Measurements from ENCODE around the gene RAPGEF2.
A peak's percentile ranks its signal among the peaks of the same experiment; 100 is the strongest.

RAPGEF2 gene

DNA sequence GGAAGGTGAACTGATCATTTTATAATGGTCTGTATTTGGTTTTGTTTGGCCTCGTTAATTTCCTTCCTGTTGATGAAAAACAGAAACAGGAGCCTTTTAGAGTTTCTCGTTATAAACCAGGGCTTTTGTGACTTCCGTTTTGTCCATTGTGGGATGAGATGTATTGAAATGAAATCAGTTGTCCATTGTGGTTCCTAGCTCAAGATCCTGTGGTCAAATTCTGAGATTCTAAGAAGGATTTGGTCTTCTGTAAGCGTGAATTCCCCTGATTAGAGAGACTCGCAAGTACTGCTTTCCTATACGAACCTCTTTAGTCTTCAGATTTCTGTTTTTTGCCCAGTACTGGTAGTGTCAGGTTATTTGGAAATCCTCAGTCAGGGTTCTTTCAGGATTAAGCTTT lies 101.7 kb downstream of the RAPGEF2 start:
- DNase-seq: no peak

- DNase-seq: no peak
Observed at GRCh38 chr4:159205466-159205865, 102.6 kb downstream of the RAPGEF2 start.

GRCh38 chr4:159206427-159206871 lies 103.6 kb downstream of the RAPGEF2 start:
- no peak for DNase-seq

DNA sequence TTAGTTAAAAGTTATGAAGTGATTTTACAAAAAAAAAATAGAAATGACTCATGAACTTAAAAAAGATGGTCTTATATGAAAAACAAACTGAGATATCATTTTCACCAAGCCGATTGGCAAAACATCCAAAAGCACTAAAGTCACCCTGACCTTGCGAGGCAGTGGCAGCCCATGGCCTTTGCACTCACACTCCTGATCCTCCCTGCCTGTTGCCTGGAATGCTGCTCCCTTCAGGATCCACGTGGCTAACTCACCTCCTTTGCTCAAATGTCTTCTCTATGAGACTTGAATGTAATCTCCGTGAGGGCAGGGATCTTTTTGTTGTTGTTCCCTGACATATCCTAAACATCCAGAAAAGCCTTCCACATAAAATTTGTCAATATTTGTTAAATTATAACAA lies 106.4 kb downstream of the RAPGEF2 start:
- DNase-seq: no peak

DNA sequence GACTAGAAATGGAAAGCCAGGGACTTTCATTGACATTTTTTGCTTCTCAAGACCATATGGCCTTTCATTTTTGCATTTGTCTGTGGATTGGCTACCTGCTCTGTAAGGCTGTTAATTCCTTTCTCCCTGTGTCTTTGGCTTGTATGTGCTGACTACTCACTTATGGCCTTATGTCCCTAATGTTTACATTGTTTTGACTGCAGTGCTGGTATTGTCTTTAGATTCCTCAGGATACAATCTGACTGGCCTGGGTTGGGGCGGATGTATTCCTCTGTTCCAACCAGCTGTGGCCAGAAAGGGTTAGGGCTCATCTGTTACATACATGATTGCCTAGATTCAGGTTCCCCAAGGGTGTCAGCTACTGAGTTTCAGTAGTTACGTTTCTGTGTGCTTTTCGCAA lies 108.1 kb downstream of the RAPGEF2 start:
- no peak for DNase-seq

DNA sequence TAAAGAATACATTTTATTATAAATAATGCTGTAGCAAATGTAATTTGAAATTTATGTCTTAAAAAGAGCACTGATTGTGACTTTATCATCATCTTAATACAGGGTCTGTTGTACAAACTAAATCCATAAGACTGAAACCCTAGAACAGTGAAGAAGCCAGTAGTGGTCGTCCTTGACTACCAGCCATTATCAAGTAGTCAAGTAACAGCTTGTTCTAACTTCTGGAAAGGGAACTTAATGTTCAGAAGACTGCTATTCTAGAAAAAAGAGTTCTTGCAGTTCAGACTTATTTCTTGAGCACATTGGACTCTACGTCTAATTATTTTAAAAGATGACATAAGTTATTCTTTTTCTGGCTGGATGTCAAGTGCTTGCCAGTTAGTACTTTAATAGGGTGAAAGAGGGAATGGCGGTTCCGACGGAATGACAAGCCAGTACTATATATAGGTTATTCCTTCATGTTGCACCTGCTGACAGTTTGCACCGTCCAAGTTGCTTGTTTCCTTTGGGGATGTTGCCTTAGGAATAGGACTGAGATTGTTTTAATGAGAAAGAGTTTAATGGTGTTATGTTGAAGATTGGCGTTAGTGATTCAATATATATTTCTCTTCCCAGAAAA lies 109.9 kb downstream of the RAPGEF2 start:
- DNase-seq: no peak

GRCh38 chr4:159216834-159217233 lies 114.0 kb downstream of the RAPGEF2 start:
- DNase-seq: no peak

DNA sequence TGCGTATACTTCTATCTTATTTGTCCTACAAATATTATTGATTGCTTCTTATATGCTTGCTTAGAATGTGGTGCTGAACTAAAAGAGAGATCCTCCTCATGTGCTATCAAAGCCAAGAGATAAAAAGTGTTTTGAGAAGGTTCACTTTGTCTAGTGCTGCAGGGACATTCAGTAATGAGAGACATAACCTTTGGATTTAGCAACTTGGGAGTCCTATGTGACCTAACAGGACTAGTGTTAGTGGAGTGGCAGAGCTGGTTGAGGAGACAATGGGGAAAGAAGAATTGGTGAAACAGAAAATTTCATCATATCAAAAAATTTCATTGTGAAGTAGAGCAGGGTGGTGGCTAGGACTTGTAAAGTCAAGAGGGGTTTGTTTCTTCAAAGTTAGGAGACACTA lies 117.0 kb downstream of the RAPGEF2 start:
- DNase-seq: no peak

GRCh38 chr4:159220353-159220752 lies 117.5 kb downstream of the RAPGEF2 start:
- no peak for DNase-seq

- no peak for DNase-seq
Observed at GRCh38 chr4:159221280-159221679, 118.4 kb downstream of the RAPGEF2 start.

DNA sequence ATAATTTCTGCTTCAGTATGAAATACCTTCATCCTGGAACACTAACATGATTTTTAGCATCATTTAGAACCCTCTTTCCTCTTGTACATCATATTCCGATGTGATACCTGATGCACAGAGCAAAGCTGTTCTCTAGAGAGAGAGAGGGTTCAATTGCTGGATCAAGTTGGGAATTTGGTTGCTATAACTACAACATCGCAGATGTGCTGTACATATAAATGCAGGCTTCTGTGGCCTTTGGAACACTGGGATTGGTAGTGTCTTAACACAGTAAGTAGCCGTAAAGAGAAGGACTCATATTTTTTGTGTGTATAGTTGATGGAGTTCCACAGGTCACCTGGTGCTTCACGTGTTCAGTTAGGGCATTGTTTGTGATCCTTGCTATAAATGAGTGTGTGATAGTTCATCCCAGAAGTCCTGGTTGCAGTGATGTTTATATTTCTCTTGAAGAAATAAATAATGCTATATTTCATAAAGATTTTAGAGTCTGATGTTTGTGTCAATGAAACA lies 119.2 kb downstream of the RAPGEF2 start:
- no peak for DNase-seq

DNA sequence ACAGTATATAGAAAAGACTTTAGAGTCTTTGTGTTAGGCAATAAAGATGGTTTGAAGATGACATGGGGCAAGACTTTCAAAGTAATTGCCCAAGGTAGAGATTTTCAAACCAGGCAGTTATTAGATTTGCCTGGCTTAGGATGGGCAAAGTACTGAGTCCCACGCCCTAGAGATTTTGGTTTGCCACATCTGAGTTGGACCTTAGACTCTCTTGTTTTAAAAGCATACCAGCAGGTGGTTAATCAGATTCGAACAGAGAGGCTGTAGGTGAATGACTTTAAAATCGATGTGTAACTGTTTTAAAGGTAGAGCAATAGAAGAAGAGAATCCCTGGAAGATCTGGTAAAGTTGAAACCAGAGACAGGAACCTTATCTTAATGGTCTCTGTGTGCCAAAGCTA lies 121.5 kb downstream of the RAPGEF2 start:
- no peak for DNase-seq

GRCh38 chr4:159227378-159227777 lies 124.5 kb downstream of the RAPGEF2 start:
- peak; percentile 16 for DNase-seq

DNA sequence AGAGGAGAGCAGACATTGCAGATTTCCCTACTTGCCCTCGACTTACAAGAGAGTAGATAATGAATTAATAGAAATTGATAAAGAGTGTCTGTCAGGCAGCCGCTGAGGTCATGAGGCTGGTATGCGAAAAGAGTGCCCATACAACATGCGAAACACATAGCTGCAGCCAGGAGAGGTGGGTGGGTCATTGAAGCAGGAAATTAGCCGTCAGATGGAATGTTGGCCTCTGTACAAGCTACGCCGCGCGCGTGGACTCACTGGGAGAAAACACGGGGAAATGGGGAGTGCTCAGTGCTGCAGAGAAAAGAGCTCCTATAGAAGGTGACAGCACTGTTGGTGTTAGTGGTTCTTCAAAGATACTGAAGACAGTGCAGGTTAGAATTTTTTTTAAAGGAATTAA lies 125.1 kb downstream of the RAPGEF2 start:
- DNase-seq: peak; percentile 2

DNA sequence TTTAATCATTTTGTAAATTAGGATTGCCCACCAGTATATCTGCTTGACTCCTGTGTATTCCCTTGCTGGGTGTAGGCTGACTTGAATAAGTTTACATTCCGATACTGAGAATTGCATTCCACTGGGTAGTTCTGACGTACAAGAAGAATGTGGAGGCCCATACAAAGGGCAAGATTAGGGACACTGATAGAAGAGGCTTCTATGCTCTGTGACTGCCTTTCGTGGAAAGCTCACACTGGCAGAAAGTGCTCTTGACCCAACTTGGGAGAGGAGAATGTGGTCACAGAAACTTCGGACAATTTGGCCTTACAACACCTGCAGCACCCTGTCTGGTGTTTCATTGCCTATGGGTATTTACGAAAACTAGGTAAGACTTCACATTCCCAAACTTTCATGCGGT lies 126.3 kb downstream of the RAPGEF2 start:
- no peak for DNase-seq

DNA sequence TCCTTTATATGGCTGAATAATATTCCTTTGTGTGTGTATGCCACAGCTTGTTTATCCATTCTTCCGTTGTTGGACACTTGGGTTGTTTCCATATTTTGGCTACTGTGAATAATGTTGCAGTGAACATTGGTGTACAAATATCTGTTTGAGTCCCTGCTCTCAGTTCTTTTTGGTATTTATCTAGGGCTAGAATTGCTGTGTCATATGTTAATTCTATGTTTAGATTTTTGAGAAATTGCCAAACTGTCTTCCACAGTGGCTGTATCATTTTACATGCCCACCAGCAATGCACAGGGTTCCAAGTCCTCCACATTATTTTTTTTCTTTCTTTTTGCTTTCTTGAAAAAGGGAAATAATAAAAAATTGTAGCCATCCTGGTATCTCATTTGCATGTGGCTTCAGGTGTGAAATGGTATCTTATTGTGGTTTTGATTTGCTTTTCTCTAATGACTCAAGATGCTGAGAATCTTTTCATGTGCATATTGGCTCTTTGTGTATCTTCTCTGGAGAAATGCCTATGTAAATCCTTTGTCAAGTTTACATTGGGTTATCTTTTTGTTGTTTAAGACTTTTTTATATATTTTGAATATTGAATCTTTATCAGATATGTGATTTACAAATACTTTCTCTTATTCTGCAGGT lies 129.7 kb downstream of the RAPGEF2 start:
- DNase-seq: no peak

GRCh38 chr4:159235779-159236368 lies 133.0 kb downstream of the RAPGEF2 start:
- DNase-seq: no peak

DNA sequence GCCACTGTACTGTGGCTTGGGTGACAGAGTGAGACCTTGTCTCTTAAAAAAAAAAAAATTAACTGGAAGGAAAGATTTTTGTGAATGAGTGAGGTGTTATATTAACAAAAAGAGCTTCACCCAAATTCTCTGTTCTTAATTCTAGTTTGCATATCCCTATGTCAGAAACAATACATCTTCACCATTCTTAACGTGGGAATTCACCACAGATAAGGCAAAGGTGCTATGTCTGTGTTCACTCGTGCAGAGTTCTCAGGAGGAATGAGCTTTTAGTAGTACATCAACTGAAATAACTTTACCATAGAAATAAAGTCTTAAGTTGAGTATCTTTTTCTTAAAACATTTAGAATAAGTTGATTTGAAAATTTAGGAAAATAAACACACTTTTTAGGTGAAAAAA lies 135.1 kb downstream of the RAPGEF2 start:
- no peak for DNase-seq

GRCh38 chr4:159238631-159239030 lies 135.8 kb downstream of the RAPGEF2 start:
- no peak for DNase-seq

GRCh38 chr4:159239629-159240028 lies 136.8 kb downstream of the RAPGEF2 start:
- DNase-seq: no peak

- DNase-seq: no peak
Observed at GRCh38 chr4:159240046-159240445, 137.2 kb downstream of the RAPGEF2 start.

GRCh38 chr4:159240687-159241086 lies 137.8 kb downstream of the RAPGEF2 start:
- no peak for DNase-seq

GRCh38 chr4:159242427-159242826 lies 139.5 kb downstream of the RAPGEF2 start:
- no peak for DNase-seq

Data from NCI-H1694 treated with DMSO at 0.1 percent for 48 hours (cell line).